ENCODE results near the gene CELF2.
"Not testable (repeated sequence)": the region's sequence is repeated elsewhere in the genome, so short reads cannot be mapped to it uniquely, and the experiment has no call there.

Gene CELF2

DNA sequence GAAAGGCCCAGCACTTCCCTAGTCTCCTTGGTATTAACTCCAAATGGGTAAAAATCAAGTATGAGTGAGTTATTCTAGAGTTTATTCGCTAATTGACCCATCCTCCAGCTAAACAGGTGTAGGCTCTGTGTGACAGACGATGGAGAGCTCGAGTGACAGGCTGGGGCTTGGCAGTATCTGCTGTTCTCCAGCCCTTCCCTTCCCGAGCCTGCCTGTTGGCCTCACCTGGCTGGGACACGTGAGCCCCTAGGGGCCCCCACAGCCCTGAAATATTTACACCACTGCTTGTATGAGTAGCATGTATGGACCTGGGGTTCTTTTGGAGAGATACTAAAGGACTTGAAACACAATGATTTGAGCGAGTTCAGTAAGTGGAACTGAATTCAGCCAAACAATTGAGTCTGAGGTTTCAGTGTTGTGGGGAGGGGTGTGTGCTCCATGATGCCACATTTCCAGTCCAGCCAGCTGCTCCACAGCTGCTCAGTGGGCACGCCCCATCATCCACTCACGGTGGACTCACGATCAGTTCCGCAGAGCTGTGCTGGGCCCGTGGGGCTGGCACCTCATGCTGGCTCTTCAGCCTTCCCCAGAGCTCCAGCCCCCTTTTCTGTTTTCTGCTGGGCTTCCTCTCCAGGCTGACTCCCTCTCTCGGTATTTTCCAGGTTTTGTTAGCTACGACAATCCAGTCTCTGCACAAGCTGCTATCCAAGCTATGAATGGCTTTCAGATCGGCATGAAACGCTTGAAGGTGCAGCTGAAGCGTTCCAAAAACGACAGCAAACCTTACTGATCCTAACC, 310.8 kb downstream of the CELF2 start:
- no peak for DNase-seq (ENCODE audit: low spot score)

DNA sequence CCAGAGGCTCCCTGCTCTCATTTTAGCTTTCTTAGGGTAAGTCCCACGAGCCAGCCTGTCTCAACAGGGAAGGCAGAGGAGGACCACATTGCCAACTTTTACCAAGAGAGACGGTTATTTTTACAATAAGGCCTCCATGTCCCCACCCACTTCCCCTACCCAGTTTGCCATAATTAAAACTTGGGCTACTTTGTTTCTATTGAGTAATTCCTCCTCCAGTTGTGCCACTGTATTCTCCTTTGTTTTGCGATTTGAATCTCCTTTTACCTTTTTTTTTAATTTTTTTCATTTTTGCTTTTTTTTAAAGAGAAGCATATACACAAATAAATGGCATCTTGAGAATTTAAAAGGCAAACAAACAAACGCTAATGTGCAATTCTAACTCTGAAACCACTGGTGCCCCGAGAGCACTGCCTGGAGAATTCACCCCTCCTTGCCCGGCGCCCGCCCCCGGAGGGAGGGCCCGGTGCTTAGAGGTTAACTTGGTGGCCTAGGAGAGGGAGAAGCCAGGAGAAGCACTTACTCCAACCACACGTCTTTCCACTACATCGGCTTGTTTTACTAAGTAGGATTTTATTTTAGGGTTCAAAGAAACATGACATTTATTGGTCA, 311.5 kb downstream of the CELF2 start:
- DNase-seq (ENCODE audit: low spot score), result no peak

DNA sequence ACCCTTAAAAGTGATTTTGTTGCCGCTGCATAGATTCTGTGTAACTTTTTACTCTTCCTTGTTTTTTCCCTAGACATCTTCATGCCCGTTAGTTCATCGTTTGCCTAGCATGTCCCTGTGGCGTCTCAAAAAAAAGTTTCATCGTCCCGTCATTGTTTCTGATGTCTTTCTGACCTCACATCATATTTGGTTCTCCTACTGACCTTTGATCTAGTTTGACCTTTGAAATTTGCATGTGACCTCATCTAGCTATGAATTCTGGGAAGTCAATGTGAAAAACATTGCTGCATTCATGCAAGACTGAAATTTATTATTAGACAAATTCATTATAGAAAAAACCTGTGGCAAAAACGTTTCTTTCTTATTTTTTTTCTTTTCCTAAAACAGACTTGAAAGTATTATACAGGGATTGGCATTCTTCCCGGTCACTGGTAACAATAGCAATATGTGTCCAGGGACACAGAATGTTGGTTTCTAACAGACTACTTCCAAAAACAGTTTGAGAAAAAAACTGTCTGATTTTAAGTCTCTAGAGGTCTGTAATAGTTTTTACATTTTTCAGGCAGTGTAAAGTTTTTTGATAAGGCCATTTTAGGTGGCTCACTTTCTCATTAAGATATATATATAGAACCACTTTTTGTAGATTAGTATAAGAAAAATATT, 312.8 kb downstream of the CELF2 start:
- no peak for DNase-seq (ENCODE audit: low spot score)

DNA sequence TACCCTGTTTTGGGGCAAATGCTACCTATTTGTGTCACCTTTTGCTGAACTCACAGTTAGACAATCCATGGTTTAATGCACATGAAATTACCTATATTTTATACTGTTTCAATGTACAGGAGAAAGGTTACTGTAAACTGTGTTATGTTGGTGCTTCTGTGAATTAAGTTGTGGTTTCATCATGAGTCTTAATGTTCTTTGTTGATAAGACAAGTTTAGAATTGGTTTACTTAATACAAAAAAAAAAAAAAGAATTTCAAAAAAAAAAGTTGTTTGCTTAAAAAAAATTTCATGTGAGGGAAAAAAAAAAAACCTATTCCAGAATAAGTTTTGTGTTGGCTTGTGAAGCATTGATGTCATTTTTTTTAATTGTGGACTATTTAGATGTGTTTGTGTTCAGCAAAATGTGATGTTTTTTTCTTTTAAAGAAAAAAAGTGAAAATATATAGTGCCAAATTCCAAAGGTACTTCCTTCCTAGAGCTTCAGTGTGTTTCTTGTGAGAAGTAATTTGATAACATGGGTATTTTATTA, 313.4 kb downstream of the CELF2 start:
- DNase-seq (ENCODE audit: low spot score), result no peak

DNA sequence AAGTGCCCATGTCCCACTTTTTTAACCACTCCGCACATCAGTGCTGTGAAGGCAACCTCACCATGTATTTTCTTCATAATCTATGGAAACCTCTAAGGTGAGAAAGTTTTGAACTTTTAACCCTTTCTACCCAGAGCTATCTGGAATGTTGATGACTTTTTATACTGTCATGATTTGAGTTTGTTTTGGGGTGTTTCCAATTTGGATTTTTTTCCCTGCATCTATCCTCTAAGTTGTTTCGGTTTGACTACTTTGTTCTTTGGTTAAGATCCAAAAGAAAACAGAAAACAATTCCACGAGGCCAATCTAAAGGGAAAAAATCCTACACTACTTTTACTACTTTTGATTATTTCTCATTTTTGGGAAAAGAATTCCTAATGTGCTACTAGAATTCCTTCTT, 314.1 kb downstream of the CELF2 start:
- no peak for DNase-seq (ENCODE audit: low spot score)

DNA sequence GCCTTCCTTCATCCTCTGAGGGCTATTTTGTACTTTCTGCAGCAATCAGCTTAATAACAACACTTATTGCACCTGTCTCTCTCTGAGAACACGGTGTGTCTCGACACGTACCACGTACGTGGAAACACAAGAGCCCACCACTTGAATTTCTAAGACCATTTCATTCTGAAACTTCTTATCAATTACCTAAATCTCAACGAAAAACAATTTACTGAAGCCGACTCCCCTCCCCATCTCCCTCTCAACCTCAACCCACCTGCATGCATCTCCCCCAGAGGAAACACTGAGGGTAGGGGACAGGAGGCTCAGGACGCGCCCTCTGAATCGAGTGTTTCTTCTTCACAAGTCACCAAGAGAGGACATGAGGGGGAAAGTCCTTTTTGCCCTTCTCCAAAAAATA, 315.2 kb downstream of the CELF2 start:
- no peak for DNase-seq (ENCODE audit: low spot score)

DNA sequence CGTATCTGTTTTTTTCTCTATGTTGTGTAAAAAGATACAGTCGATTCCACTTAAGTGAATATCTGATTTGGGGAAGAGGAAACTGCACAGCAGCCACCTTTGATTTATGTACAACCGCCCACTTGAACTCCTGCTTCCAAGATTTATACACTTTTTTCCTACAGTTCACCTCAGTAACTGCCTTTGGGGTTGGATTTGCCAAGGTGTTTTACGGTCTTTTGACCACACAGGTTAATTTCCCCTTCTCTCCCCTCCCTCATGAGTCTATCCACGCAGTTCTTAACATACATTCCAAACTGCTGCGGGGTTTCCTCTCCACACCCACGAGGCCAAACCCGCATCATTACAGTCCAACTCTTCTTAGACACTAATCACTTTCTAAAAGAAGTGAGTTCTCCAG, 316.8 kb downstream of the CELF2 start:
- no peak for DNase-seq (ENCODE audit: low spot score)

DNA sequence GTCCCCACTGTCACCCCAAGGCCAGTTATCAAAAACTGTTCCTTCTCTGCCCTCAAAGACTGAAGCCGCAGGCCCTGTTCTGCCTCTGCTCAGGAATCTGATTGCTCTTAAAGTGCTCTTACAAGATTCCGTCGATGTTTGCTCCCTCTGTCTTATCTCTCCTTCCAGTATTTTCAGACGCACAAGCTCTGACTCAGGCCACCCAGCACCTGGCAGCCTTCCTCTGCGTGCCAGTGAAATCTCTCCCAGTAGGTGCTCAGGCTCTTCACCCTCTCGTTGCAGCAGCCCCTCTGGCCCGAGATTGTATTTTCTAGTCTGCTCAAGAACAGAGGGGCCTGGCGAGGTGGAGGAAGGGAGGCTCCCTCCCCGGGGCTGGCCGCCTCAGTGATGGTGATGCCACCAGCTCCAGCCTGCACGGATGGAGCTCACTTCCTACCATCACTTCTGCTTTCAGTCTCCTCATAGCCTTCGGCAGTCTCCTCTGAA, 317.5 kb downstream of the CELF2 start:
- no peak for DNase-seq (ENCODE audit: low spot score)

DNA sequence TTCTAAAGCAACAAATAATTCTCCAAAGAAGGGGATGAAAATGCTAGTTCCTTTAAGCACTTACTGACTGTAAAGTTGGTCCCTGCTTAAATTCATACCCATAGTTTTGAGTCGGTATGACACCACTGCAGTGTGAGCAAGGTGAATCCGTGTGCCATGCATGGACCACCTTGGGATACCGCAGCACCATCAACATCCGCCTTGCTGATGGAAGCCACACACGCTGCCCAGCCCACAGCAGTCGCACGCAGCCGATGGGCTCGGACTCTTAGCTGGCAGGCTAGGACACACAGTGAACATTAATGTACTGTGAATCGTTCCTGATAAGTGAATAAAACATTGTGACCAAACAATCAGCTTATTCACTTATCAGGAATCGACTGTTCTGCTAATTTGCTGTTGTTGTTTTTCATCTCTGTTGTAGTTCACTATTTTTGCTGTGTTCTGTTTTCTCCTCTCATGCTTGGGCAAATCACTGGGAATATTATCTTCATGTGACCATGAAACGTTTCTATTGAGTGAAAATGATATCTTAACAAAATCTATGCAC, 318.3 kb downstream of the CELF2 start:
- DNase-seq (ENCODE audit: low spot score), result no peak

DNA sequence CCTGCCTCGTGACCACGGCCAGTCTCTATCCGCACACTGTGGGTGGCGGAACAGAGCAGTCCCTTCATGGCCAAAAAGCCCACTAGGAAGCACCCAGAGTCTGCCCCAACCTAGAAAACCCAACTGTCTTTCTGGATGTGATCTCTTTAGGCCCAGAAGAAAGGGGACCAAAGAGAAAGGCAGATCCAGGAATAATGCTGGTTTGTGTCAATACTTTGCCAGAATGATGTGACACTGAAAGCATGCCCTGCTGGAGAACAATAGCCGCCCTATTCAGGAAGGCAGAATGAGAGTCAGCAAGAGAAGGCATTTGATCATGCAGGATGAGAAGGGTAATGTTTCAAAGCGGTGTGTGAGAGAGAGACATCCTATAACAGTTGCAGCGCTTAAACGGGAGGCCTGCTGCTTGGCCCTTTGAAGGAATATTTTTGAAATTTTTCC, 319.1 kb downstream of the CELF2 start:
- no peak for DNase-seq (ENCODE audit: low spot score)

DNA sequence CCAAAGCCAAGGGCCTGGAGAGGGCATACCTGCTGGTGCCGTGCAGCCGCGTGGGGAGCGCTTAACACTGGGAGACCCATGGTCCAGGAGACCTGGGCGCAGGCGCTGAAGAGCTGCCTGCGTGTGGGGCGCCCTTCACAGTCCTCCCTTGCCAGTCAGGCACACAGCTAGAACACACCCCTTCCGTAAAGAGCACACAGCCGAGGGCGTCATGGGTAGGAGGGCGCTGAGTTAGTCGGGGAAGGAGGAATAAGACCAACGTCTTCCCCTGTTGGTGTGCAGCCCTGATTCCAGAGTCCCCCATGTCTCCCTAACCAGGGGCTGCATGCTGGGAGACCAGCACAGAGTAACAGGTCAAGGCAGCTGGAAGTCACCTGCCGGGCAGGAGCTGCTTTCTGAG, 319.8 kb downstream of the CELF2 start:
- no peak for DNase-seq (ENCODE audit: low spot score)

DNA sequence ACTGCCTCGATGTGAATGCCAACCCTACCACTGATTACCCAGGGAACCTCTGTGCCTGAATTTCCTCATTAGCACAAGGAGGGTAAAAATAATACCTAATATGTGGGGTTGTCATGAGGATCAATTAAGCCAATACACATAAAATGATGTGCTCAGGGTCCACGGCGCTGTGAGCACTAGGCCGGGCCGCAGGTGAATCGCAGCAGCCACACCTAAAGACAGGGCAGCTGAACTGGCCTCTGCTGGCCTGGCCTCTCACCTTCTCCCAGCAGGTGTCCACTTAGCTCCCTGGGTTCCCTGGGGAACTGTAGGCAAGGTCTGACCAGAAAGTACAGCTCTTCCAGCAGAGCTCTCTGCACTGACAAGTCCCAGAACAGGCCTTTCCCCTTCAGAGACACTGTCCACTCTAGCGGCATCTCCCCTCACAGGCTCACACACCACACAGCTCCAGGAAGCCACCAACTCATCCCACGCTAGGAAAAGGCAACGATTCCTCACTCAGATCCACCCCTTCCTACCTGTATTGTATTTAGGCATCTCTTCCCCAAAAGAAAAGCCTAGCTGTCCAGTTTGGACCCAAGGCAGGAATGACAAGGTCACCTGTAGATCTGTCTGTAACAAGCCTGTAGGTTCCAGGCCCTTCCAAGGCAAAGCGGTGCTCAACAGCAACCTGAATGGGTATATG, 320.6 kb downstream of the CELF2 start:
- DNase-seq (ENCODE audit: low spot score), result no peak

DNA sequence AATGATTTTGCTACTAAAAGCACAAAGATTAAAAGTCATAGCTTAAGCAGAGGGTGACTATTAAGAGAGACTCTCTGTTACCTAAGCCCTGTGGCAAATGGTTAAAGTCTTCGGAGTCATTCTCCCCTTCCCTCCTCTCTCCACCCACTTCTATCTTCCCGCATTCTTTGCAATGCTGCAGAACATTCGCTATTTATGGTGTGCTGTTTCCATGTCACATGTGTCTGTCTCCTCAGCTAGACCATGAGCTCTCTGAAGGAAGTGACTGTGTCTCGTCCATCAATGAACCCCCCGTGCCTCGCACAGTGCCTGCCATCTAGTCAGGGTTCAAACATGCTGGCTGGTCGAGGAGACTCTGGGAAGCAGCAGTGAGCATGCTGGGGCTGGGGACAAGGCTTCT, 321.3 kb downstream of the CELF2 start:
- no peak for DNase-seq (ENCODE audit: low spot score)

DNA sequence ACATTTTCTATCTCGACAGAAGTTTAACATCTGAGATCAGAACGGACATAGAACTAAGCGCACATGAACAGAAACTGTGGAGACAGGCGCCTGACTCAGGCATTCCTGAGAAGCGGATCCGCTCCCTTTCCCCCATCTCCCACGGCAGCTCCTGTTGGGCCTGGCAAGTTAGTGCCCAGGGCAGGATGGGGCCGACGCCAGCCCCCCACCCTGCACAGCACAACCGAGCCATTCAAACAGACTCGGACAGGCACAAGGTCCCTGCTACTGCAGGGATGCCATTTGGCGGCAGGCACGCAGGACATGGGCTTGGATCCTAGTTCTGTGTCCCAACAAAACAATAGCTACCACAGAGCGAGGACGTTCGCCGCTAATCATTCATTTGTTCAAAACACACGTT, 322.0 kb downstream of the CELF2 start:
- no peak for DNase-seq (ENCODE audit: low spot score)

DNA sequence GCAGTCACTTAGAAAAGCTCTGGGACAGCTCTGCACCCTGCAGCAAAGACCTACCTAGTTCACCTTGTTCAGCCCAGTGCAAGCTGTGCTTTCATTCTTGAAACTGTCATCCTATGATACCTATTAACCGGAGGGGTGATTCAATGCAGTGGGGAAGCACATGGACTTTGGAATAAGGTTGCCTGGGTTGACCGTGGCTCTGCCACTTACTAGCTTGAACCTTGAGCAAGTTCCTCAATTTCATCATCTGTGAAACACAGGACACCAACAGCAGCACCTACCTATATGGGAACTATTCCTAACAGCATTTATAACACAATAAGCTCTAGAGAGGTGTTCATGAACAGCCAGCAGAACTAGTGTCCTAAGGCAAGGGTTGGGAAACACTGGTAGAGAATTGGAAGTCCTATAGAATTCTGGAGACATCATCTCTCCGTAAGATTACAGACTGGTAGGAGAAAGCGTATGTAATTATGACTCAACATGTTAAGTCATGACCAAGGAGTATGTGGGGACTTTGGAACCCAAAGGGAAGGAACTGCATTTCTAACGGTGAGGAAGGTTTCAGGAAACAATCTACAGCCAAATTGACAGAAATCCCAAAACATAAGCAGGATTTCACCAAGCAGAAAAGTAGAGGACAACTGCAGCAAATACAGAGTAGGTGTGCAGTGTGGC, 323.8 kb downstream of the CELF2 start:
- DNase-seq (ENCODE audit: low spot score), result no peak

DNA sequence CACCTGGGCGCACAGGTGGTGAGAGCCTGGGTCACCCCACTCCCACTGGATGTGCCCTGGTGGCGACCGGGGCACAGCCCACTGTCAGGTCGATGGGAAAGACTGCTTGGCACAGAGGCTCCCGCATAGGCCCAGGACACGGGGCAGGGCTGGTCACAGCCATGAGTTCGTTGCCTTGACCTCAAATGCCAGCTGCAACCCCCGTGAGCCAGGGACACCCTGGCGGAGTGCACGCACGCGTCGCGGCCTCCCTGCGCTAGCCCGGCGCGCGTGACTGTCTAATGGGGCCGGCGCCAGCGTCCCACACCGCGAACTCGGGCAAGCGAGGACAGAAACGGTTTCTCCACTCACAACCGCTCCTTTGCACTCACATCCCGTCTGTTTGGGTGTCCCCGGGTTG, 326.4 kb downstream of the CELF2 start:
- DNase-seq (ENCODE audit: low spot score), result no peak

DNA sequence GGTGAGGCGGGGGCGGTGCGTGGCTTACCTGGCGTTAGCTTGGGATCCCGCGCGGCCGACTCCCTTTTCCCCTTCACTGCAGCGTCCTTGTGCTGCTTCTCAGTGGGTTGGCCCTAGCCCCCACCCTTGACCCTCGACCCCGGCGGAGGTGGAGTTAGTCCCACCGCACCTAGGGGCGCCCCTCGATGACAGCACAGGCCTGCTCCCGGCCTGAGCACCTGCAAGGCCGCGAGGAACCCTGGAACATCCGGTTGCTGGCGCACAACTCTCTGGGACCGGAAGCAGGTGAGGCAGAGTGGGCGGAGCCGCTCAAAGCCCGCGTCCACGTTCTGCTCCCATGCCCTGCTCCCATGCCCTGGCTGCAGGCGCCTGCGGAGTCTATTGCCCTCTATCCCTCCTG, 326.9 kb downstream of the CELF2 start:
- no peak for DNase-seq (ENCODE audit: low spot score)

DNA sequence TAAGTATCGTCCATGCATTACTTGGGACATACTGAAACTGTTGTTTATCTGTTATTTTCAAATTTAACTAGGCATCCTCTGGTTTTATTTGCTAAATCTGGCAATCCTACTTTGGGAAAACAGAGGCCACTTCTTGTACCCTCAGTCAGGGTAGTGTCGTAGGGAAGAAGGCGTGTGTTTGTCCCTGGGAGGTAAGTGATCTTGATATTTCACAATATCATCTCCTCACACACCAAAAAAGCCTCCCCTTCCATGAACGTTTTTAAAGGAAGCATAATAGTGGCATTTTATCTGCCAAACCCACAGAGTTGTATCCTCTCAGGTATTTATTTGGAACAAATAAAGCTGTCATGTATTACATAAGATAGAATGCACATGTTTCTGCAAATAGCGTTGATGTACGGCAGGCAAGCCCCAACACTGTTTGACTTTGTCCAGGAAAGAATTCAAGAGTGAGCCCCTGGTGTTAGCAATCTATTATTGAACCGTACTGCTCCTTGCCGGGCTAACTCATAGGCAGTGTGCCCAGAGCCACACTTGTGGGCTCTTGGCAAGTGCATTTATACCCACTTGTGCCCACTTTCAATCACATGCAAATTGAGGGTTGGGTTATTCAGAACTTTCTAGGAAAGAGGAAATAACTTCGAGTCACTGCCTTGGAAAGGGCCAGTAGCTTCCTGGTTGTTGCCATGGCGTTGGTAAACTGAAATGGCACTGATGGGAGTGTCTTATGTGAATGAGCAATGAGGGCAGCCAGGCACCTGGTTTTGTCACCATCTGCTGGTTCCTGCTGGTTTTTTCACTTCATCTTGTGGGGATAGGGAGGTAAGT, 327.8 kb downstream of the CELF2 start:
- peak; percentile 40 for DNase-seq (ENCODE audit: low spot score)

DNA sequence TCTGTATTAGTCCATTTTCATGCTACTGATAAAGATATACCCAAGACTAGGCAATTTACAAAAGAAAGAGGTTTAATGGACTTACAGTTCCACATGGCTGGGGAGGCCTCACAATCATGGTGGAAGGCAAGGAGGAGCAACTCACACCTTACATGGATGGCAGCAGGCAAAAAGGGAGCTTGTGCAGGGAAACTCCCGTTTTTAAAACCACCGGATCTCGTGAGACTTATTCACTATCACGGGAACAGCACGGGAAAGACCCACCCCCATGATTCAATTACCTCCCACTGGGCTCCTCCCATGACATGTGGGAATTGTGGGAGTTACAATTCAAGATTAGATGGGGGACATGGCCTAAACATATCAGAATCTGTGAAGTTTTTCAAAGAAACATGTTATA, 329.9 kb downstream of the CELF2 start:
- DNase-seq (ENCODE audit: low spot score), result not testable (repeated sequence)

DNA sequence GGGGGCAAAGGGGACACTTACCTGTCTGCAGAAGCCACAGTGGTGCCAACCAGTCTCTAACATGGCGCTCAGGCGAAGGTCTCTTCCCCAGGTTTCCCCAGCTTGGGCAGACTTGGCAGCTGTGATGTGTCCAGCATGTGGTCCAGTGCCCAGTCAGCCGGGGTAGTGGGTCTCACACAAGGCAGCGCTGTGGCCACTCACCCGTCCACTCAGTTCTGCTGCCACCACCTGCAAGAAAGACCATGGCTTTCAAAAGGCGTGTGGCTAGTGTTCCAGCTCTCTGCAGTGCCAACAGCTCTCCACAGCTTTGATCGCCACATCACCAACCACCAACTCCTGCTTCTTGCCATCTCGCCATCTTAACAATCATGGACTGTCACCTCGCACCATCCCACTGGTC, 334.1 kb downstream of the CELF2 start:
- no peak for DNase-seq (ENCODE audit: low spot score)
